Suprapubic skin (tissue), 4 donors: ENCODE measurements around the gene FGF3. TPM values are rescaled to one million over a fixed set of nuclear protein-coding genes. Genes with fewer than 3 reads are reported as not detected.

ENCODE experiments used
- DNase-seq, 2 donors: peaks; one replicate each; pipeline ENCODE4 v3.0.0-alpha.2; 2019; ENCODE audit warnings: low spot score in 2 of 2
- H3K27ac ChIP-seq: fragments of 200-600 bp; sonication (generic); one replicate; pipeline ENCODE4 v1.5.1; 2019
- H3K27me3 ChIP-seq: fragments of 200-600 bp; sonication (generic); one replicate; pipeline ENCODE4 v1.5.1; 2019
- H3K36me3 ChIP-seq: fragments of 200-600 bp; sonication (generic); one replicate; pipeline ENCODE4 v1.5.1; 2019
- H3K4me1 ChIP-seq: fragments of 200-600 bp; sonication (generic); one replicate; pipeline ENCODE4 v1.5.1; 2019
- H3K4me3 ChIP-seq: fragments of 200-600 bp; sonication (generic); one replicate; pipeline ENCODE4 v1.5.1; 2019; ENCODE audit warnings: mild to moderate bottlenecking
- H3K9me3 ChIP-seq: fragments of 200-600 bp; sonication (generic); one replicate; pipeline ENCODE4 v1.5.1; 2019
- EP300 ChIP-seq: sonication (generic); formaldehyde crosslinking; IDR thresholded peaks from one replicate; pipeline ENCODE4 v1.6.1; 2017; ENCODE audit warnings: antibody characterized with exemption
- POLR2A ChIP-seq, 2 donors: fragments of 450-650 bp; IDR thresholded peaks; one replicate each; pipeline ENCODE4 v1.6.1; 2017; ENCODE audit warnings: antibody characterized with exemption in 2 of 2, mild to moderate bottlenecking in 2 of 2, moderate library complexity in 2 of 2
- POLR2AphosphoS5 ChIP-seq, 3 donors: sonication (generic); formaldehyde crosslinking; IDR thresholded peaks; one replicate each; pipeline ENCODE4 v1.6.1; 2017; ENCODE audit warnings: antibody characterized with exemption in 3 of 3
- WGBS: methylation state at CpG from one replicate; pipeline ENCODE4 v1.1.5; 2018; 5-methylcytosine and 5-hydroxymethylcytosine counted together
- total RNA-seq, 4 donors: library from RNA; depleted of rRNA; stranded (reverse); fragments of >200 nt; gene quantifications; one replicate each; pipeline ENCODE4 v1.1.0, GENCODE V29; 2016
- TF ChIP-seq, protein P1 (sequence below), 2 donors: fragments of 200-600 bp in 1 of 2; fragments of 450-650 bp in 1 of 2; sonication (generic) in 1 of 2; IDR thresholded peaks; one replicate each; pipeline ENCODE4 v1.5.1; 2016 to 2019; ENCODE audit warnings: antibody characterized with exemption in 2 of 2, mild to moderate bottlenecking in 1 of 2, moderate library complexity in 1 of 2

The FGF3 gene
- total RNA-seq, 4 donors from 2014 or later, result not detected

DNA sequence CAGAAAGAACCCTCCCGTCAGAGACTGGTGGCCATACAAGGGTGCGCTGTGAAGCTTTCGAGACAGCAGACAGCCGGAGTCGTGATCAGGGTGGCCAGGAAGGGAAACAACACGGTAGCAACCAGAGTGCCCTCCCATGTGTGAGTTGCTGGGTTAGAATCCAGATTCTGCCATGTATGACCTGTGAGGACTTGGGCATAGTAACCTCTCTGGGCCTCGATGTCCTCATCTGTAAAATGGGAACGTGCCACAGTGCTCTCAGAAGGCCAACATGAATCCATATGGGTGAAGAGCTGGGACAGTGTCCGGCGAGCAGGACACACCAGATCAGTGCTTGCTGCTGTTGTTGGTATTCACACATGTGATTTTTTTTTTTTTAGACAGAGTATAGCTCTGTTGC lies 7.6 kb upstream of the FGF3 start:
- H3K4me1 ChIP-seq, result no peaks in the 10 kb centered on the region
- H3K36me3 ChIP-seq, result no peaks in the 10 kb centered on the region
- WGBS, result 88% methylated on average over 10 of the region's 10 CpGs
- H3K9me3 ChIP-seq, result no peaks in the 10 kb centered on the region
- peaks cover 61% of the 10 kb centered on the region for H3K27me3 ChIP-seq
- no peak overlapping the region for H3K4me3 ChIP-seq
- no peak overlapping the region for H3K27ac ChIP-seq
- TF ChIP-seq POLR2A (IDR thresholded peaks at IDR 0.05) (no peak), EP300 (no peak), POLR2AphosphoS5 (IDR thresholded peaks at IDR 0.05) (no peak)
- TF ChIP-seq, protein P1, sequence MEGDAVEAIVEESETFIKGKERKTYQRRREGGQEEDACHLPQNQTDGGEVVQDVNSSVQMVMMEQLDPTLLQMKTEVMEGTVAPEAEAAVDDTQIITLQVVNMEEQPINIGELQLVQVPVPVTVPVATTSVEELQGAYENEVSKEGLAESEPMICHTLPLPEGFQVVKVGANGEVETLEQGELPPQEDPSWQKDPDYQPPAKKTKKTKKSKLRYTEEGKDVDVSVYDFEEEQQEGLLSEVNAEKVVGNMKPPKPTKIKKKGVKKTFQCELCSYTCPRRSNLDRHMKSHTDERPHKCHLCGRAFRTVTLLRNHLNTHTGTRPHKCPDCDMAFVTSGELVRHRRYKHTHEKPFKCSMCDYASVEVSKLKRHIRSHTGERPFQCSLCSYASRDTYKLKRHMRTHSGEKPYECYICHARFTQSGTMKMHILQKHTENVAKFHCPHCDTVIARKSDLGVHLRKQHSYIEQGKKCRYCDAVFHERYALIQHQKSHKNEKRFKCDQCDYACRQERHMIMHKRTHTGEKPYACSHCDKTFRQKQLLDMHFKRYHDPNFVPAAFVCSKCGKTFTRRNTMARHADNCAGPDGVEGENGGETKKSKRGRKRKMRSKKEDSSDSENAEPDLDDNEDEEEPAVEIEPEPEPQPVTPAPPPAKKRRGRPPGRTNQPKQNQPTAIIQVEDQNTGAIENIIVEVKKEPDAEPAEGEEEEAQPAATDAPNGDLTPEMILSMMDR (IDR thresholded peaks at IDR 0.05), result no peak
- no peak for DNase-seq

DNA sequence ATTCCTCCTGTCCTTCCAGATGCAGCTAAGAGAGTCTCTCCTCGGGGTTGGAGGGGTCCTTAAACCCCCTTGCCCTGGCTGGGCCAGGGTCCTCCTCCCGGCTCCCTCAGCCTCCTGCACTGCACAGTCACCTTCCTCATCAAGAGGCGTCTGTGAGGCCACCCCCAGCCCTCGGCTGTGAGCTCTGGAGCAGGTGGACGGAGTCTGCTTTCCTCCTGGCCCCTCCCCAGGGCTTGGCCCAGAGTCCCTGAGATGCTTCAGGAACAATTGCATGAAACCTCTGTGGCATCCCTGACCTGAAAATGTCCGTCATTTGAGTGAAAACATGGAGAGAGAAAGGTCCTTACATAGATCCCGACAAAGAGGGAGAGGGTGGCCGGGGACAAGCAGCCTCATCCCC lies 6.7 kb upstream of the FGF3 start:
- H3K4me1 ChIP-seq, result no peaks in the 10 kb centered on the region
- H3K9me3 ChIP-seq, result no peaks in the 10 kb centered on the region
- no peak for TF ChIP-seq EP300
- WGBS, result 67% methylated on average over 6 of the region's 8 CpGs
- DNase-seq, result no peak
- no peak overlapping the region for H3K4me3 ChIP-seq
- no peak overlapping the region for H3K27ac ChIP-seq
- H3K36me3 ChIP-seq, result no peaks in the 10 kb centered on the region
- peaks cover 61% of the 10 kb centered on the region for H3K27me3 ChIP-seq

DNA sequence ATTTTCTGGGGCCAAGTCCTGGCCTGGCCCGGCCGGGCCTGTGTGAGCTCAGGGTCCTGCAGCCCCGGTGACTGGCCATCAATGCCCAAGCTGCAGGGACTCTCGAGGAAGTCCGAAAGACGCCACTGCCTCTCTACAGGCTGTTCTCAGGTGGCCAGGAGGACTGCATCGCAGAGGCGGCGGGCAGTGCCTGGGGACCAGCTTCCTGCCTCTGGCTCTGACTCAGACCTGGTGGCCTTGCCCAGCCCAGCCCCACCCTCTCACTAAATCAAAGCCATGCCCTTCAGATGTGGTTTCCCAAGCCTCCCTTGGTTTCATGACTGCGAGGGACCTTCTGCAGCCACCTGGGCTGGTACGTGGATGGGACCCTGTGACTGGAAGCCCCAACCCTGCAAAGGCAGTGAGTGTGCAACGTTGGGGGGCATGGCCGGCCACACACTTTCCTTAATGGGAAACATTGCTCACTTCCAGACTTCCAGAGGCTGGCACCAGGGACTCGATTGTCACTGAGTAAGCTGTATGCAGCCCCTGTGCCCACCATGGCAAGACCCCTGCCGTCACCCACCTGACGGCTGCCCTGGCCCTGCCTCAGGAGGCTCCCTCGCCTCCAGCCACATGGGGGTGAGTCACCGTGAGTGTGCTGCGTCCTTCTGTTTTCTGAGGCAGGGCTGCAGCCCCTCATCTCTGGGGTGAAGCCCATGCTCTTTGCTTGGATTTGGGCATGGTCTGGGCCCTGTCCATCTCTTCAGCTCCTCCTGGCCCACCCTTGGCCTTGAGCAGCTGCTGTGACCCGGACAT lies 6.0 kb upstream of the FGF3 start:
- H3K4me1 ChIP-seq, result no peaks in the 10 kb centered on the region
- TF ChIP-seq POLR2A (IDR thresholded peaks at IDR 0.05) (no peak), POLR2AphosphoS5 (IDR thresholded peaks at IDR 0.05) (no peak), EP300 (no peak)
- TF ChIP-seq, protein P1 (IDR thresholded peaks at IDR 0.05), result no peak
- no peaks in the 10 kb centered on the region for H3K36me3 ChIP-seq
- H3K9me3 ChIP-seq, result no peaks in the 10 kb centered on the region
- WGBS, result 67% methylated on average over 7 of the region's 20 CpGs
- H3K4me3 ChIP-seq, result no peak overlapping the region
- DNase-seq, result no peak
- H3K27me3 ChIP-seq, result peaks cover 61% of the 10 kb centered on the region
- no peak overlapping the region for H3K27ac ChIP-seq

- TF ChIP-seq POLR2AphosphoS5 (IDR thresholded peaks at IDR 0.05) (no peak), EP300 (no peak), POLR2A (IDR thresholded peaks at IDR 0.05) (no peak)
- TF ChIP-seq, protein P1 (IDR thresholded peaks at IDR 0.05), result no peak
- 63% methylated on average over 3 of the region's 6 CpGs for WGBS
- peaks cover 75% of the 10 kb centered on the region for H3K27me3 ChIP-seq
Measured at GRCh38 chr11:69823641-69824265, 4.5 kb upstream of the FGF3 start.

DNA sequence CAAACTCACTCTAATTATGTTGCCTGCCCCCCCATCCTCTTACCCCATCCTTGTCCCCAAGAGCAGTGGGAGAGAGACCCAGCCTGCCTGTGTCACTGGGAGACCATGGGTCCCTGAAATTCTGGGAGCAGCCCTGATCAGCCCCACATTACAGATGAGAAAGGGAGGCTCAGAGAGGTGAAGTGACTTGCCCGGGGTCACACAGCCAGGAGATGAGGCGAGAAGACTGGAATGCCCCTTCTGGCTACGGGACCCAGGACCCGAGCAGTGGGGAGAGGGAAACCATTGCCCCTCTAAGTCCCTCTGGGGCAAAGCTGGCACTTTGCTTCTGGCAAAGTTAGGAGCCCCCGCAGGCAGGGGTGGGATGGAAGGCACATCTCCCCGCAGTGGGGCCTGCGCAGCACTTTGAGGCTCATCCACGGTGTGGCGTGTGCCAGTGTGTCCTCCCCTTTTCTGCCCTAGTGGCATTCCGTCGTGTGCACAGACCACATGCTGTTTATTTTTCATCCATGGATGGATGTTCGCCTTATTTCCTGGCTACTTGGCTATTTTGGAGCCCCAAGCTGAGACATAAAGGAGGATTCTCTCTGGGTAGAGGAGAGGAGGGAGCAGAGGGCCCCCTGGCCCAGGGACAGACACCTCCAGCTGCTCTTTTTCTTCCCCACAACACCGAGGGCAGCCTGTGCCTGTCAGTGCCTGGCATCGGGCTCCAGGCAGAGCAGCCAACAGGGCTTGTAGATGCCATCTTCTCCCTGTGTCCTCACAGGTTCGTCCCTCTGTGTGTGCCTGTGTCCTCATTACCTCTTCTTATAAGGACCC lies 3.7 kb upstream of the FGF3 start:
- Histone ChIP-seq H3K9me3 (no peaks in the 10 kb centered on the region), H3K27me3 (peaks cover 84% of the 10 kb centered on the region), H3K36me3 (no peaks in the 10 kb centered on the region), H3K27ac (no peak overlapping the region), H3K4me3 (no peak overlapping the region), H3K4me1 (no peaks in the 10 kb centered on the region)
- TF ChIP-seq EP300 (no peak), POLR2AphosphoS5 (IDR thresholded peaks at IDR 0.05) (no peak), POLR2A (IDR thresholded peaks at IDR 0.05) (no peak)
- TF ChIP-seq, protein P1 (IDR thresholded peaks at IDR 0.05), result no peak
- DNase-seq, result no peak
- WGBS, result 77% methylated on average over 15 of the region's 15 CpGs

More at GRCh38 chr11:69823641-69824265, 4.5 kb upstream of the FGF3 start:
- H3K4me1 ChIP-seq, result no peaks in the 10 kb centered on the region
- no peaks in the 10 kb centered on the region for H3K9me3 ChIP-seq
- no peak overlapping the region for H3K27ac ChIP-seq
- no peak overlapping the region for H3K4me3 ChIP-seq
- no peaks in the 10 kb centered on the region for H3K36me3 ChIP-seq
- DNase-seq, result no peak
